SK-N-SH (cell line): ENCODE measurements around the gene SASH1. TPM values are rescaled to one million over a fixed set of nuclear protein-coding genes. Genes with fewer than 3 reads are reported as not detected.

Source experiments
- CTCF ChIA-PET: fragments of 300-600, 350-600 bp; formaldehyde crosslinking; extraction: SDS; loops from one replicate; lab custom pipeline; 2021; lab: Yijun Ruan, JAX
- POLR2A ChIA-PET: fragments of 350-600 bp; sonication (Branson Sonifier 250); formaldehyde crosslinking; extraction: SDS; loops from one replicate; lab custom pipeline; 2020; ENCODE audit warnings: antibody characterized with exemption, inconsistent platforms; lab: Yijun Ruan, JAX
- DNase-seq: peaks from one replicate; pipeline ENCODE4 v3.0.0; 2012
- H2AFZ ChIP-seq: fragments of 200-600 bp; sonication (generic); 2 replicates; pipeline ENCODE4 v1.8.1; 2016; ENCODE audit warnings: antibody characterized with exemption, mild to moderate bottlenecking, low read depth
- H3F3A ChIP-seq: fragments of 200-600 bp; sonication (generic); replicated peaks from 2 replicates; pipeline ENCODE3; 2016; ENCODE audit warnings: antibody characterized with exemption, mild to moderate bottlenecking; ENCODE audit not compliant: insufficient read depth
- H3K27ac ChIP-seq, 2 experiments: fragments of 200-500 bp in 1 of 2; fragments of 200-600 bp in 1 of 2; sonication (Bioruptor generic) in 1 of 2; sonication (generic), shearing (Covaris generic) in 1 of 2; 2 replicates each; pipeline versions ENCODE4 v1.5.1 to v1.6.1; 2014 to 2016; ENCODE audit warnings: low read depth in 2 of 2, inconsistent platforms in 1 of 2, low read length in 1 of 2, mild to moderate bottlenecking in 1 of 2, mixed read lengths in 1 of 2
- H3K27me3 ChIP-seq: fragments of 200-600 bp; sonication (generic), shearing (Covaris generic); 2 replicates; pipeline ENCODE4 v1.6.1; 2016; ENCODE audit warnings: mixed run types; ENCODE audit not compliant: insufficient read depth
- H3K36me3 ChIP-seq, 2 experiments: fragments of 200-500 bp in 1 of 2; fragments of 200-600 bp in 1 of 2; sonication (Bioruptor generic) in 1 of 2; sonication (generic) in 1 of 2; replicated peaks in 1 of 2; 2 replicates each; pipeline versions ENCODE3 to v1.5.1; 2014 to 2016; ENCODE audit warnings: low read length in 1 of 2, mild to moderate bottlenecking in 1 of 2; ENCODE audit not compliant: insufficient read depth in 2 of 2, control insufficient read depth in 1 of 2
- H3K4me1 ChIP-seq, 2 experiments: fragments of 200-500 bp in 1 of 2; fragments of 200-600 bp in 1 of 2; sonication (Bioruptor generic) in 1 of 2; sonication (generic), shearing (Covaris generic) in 1 of 2; 2 replicates each; pipeline versions ENCODE4 v1.5.1 to v1.6.1; 2014 to 2016; ENCODE audit warnings: low read depth in 1 of 2, low read length in 1 of 2, mixed run types in 1 of 2; ENCODE audit not compliant: insufficient read depth in 2 of 2, control insufficient read depth in 1 of 2
- H3K4me2 ChIP-seq: fragments of 200-600 bp; sonication (generic), shearing (Covaris generic); 2 replicates; pipeline ENCODE4 v1.6.1; 2017; ENCODE audit warnings: mixed run types
- H3K4me3 ChIP-seq, 2 experiments: fragments of 200-500 bp in 1 of 2; fragments of 200-600 bp in 1 of 2; sonication (Bioruptor generic) in 1 of 2; sonication (generic), shearing (Covaris generic) in 1 of 2; 2 replicates each; pipeline versions ENCODE4 v1.5.1 to v1.8.1; 2014 to 2016; ENCODE audit warnings: low read depth in 2 of 2, inconsistent platforms in 1 of 2, low read length in 1 of 2, mild to moderate bottlenecking in 1 of 2, mixed read lengths in 1 of 2, moderate library complexity in 1 of 2
- H3K79me2 ChIP-seq: fragments of 200-600 bp; sonication (generic); 2 replicates; pipeline ENCODE4 v1.8.1; 2017; ENCODE audit warnings: mild to moderate bottlenecking; ENCODE audit not compliant: insufficient read depth
- H3K9ac ChIP-seq: fragments of 200-600 bp; sonication (generic); 2 replicates; pipeline ENCODE4 v1.6.1; 2017; ENCODE audit warnings: mixed run types
- H3K9me2 ChIP-seq: fragments of 200-600 bp; sonication (generic); 2 replicates; pipeline ENCODE4 v1.6.1; 2017; ENCODE audit warnings: mixed run types
- H3K9me3 ChIP-seq: fragments of 200-600 bp; sonication (generic); 2 replicates; pipeline ENCODE4 v1.6.1; 2017; ENCODE audit warnings: mixed run types, mild to moderate bottlenecking, moderate library complexity
- H4K20me1 ChIP-seq: fragments of 200-600 bp; sonication (generic); 2 replicates; pipeline ENCODE4 v1.6.1; 2017; ENCODE audit warnings: mild to moderate bottlenecking, mixed run types; ENCODE audit not compliant: insufficient read depth
- CHD2 ChIP-seq: fragments of 150-350 bp; IDR thresholded peaks from 2 replicates; pipeline ENCODE4 v1.6.1; 2018; ENCODE audit warnings: low read length; ENCODE audit not compliant: partially characterized antibody
- EZH2phosphoT487 ChIP-seq: fragments of 200-600 bp; sonication (generic); IDR thresholded peaks from 2 replicates; pipeline ENCODE4 v1.6.1; 2017; ENCODE audit warnings: low read depth, mixed run types, mild to moderate bottlenecking, antibody characterized with exemption, moderate library complexity, borderline replicate concordance
- FOSL2 ChIP-seq: IDR thresholded peaks from 2 replicates; pipeline ENCODE4 v1.4.0; 2012; ENCODE audit warnings: low read depth, mild to moderate bottlenecking, moderate library complexity, borderline replicate concordance
- FOXM1 ChIP-seq: IDR thresholded peaks from 2 replicates; pipeline ENCODE4 v1.4.0; 2012; ENCODE audit warnings: low read depth, mild to moderate bottlenecking
- GATA2 ChIP-seq: sonication (generic); formaldehyde crosslinking; IDR thresholded peaks from 2 replicates; pipeline ENCODE4 v1.5.0; 2020; ENCODE audit warnings: mild to moderate bottlenecking, missing genetic modification reagents
- JUND ChIP-seq: IDR thresholded peaks from 2 replicates; pipeline ENCODE4 v1.4.0; 2012
- NFIC ChIP-seq: IDR thresholded peaks from 2 replicates; pipeline ENCODE4 v1.4.0; 2012; ENCODE audit warnings: borderline replicate concordance
- NRF1 ChIP-seq: IDR thresholded peaks from 2 replicates; pipeline ENCODE4 v1.6.1; 2012; ENCODE audit warnings: low read depth, mild to moderate bottlenecking, low read length
- PBX3 ChIP-seq: IDR thresholded peaks from 2 replicates; pipeline ENCODE4; 2012
- RAD21 ChIP-seq: IDR thresholded peaks from 2 replicates; pipeline ENCODE4 v1.6.1; 2012; ENCODE audit warnings: mild to moderate bottlenecking, low read length
- RCOR1 ChIP-seq: fragments of 150-350 bp; IDR thresholded peaks from 2 replicates; pipeline ENCODE4 v1.6.1; 2017; ENCODE audit warnings: antibody characterized with exemption, low read length
- RFX5 ChIP-seq: IDR thresholded peaks from 2 replicates; pipeline ENCODE4 v1.6.1; 2012; ENCODE audit warnings: mild to moderate bottlenecking, improper control_type of control experiment, low read length
- SIN3A ChIP-seq: IDR thresholded peaks from 2 replicates; pipeline ENCODE4 v1.6.1; 2012; ENCODE audit warnings: low read depth, mild to moderate bottlenecking, low read length, moderate library complexity, borderline replicate concordance
- SMC3 ChIP-seq: IDR thresholded peaks from 2 replicates; pipeline ENCODE4 v1.6.1; 2012; ENCODE audit warnings: low read depth, low read length, improper control_type of control experiment
- USF1 ChIP-seq: IDR thresholded peaks from 2 replicates; pipeline ENCODE4 v1.4.0; 2012; ENCODE audit warnings: low read depth, borderline replicate concordance
- WGBS: methylation state at CpG from one replicate; pipeline ENCODE4 v1.1.6; 2017; ENCODE audit warnings: low lambda C conversion rate; 5-methylcytosine and 5-hydroxymethylcytosine counted together
- polyA plus RNA-seq, 3 experiments: library from polyadenylated mRNA; depleted of rRNA; stranded (reverse); fragments of >200 nt; gene quantifications; 2 replicates each; pipeline ENCODE4 v1.2.3, GENCODE V29; 2012
- TF ChIP-seq, protein P1 (sequence below): IDR thresholded peaks from 2 replicates; pipeline ENCODE4 v1.4.0; 2012; ENCODE audit warnings: low read depth
- TF ChIP-seq, protein P2 (sequence below): fragments of 200-600 bp; sonication (generic); IDR thresholded peaks from 2 replicates; pipeline ENCODE4 v1.6.1; 2017; ENCODE audit warnings: antibody characterized with exemption, mild to moderate bottlenecking, moderate library complexity

SASH1 gene
- polyA plus RNA-seq, 1 of the 3 experiments (the other 2 are of a cell fraction) = 19.8 TPM

GRCh38 chr6:148557796-148558321, 215.2 kb downstream of the SASH1 start:
- Histone ChIP-seq H4K20me1 (no peaks in the 10 kb centered on the region), H3K4me1 (peaks cover 0 to 5% of the 10 kb centered on the region in 2 experiments; a peak in 1 of 4 replicates), H3K79me2 (no peaks in the 10 kb centered on the region), H3K9me2 (no peaks in the 10 kb centered on the region), H3F3A (no peaks in the 10 kb centered on the region), H3K27me3 (no peaks in the 10 kb centered on the region), H3K36me3 (peaks cover 0 to 7% of the 10 kb centered on the region in 2 experiments), H3K27ac (no peak overlapping the region), H3K9me3 (no peaks in the 10 kb centered on the region), H3K4me2 (no peak overlapping the region), H3K9ac (no peak overlapping the region), H3K4me3 (no peak overlapping the region), H2AFZ (no peak overlapping the region)
- ChIA-PET POLR2A (no interaction called here), CTCF (interaction anchor here (1.2 kb wide), 1 partner anchor 50 kb away, joined by 3 read pairs; no protein-coding TSS in a partner anchor)
- no peak for DNase-seq
- WGBS = 41% methylated on average over 7 of the region's 7 CpGs
- TF ChIP-seq SMC3 (no peak), EZH2phosphoT487 (no peak), FOSL2 (no peak), GATA2 (CRISPR knock-in tag) (no peak)

DNA sequence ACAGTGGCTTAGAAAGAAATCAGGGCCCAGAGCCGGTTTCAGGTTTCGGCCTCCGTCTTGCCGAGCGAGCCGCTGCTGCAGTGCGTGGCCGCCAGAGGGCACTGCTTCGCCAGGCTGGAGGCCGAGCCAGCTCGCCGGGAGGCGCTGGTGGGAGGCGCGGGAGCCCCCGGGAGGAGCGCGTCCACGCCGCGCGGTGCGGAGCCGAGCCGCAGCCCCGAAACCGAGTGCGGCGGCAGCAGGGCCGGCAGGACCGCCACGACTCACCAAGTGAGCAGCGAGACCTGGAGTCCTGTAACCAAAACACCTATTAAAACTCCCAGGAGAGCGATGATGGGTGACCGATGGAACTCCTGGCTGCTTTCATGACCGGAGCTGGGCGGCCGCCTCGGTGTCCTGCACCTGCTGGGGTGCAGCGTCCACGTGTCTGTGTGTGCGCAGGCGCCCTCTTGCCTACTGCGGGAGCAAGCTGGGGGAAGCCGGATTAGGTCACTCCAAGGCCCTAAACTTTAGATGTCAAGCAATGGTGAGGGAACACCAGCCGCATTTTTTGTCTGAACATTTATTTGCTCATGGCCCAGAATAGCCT, 217.3 kb downstream of the SASH1 start:
- H3K27me3 ChIP-seq = no peaks in the 10 kb centered on the region
- H3K9me2 ChIP-seq = no peaks in the 10 kb centered on the region
- H3K27ac ChIP-seq = no peak overlapping the region
- peak overlapping the region; percentile 85 for H3K4me2 ChIP-seq
- TF ChIP-seq RAD21 (peak; percentile 72), RFX5 (no peak), NRF1 (no peak), CHD2 (no peak), USF1 (no peak), SMC3 (peak; percentile 77), PBX3 (no peak), FOXM1 (no peak), RCOR1 (no peak), SIN3A (no peak), JUND (no peak), NFIC (no peak)
- TF ChIP-seq, protein P1, sequence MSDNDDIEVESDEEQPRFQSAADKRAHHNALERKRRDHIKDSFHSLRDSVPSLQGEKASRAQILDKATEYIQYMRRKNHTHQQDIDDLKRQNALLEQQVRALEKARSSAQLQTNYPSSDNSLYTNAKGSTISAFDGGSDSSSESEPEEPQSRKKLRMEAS = peak; percentile 46; the same call in 1 of the 2 replicates
- TF ChIP-seq, protein P2, sequence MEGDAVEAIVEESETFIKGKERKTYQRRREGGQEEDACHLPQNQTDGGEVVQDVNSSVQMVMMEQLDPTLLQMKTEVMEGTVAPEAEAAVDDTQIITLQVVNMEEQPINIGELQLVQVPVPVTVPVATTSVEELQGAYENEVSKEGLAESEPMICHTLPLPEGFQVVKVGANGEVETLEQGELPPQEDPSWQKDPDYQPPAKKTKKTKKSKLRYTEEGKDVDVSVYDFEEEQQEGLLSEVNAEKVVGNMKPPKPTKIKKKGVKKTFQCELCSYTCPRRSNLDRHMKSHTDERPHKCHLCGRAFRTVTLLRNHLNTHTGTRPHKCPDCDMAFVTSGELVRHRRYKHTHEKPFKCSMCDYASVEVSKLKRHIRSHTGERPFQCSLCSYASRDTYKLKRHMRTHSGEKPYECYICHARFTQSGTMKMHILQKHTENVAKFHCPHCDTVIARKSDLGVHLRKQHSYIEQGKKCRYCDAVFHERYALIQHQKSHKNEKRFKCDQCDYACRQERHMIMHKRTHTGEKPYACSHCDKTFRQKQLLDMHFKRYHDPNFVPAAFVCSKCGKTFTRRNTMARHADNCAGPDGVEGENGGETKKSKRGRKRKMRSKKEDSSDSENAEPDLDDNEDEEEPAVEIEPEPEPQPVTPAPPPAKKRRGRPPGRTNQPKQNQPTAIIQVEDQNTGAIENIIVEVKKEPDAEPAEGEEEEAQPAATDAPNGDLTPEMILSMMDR = peak; percentile 90
- H3K9me3 ChIP-seq = no peaks in the 10 kb centered on the region
- no peaks in the 10 kb centered on the region for H3K79me2 ChIP-seq
- H4K20me1 ChIP-seq = no peaks in the 10 kb centered on the region
- H3K9ac ChIP-seq = no peak overlapping the region
- CTCF ChIA-PET = interaction anchor here (0.6 to 2.1 kb wide), 27 partner anchors 8 to 1518 kb away, joined by 3 to 15 read pairs (median 3); no protein-coding TSS in a partner anchor
- DNase-seq = peak; percentile 84
- H3K4me3 ChIP-seq = peak overlapping the region; percentile 47 to 59
- H3K4me1 ChIP-seq = peaks cover 0 to 5% of the 10 kb centered on the region in 2 experiments; a peak in 1 of 4 replicates
- H3K36me3 ChIP-seq = no peaks in the 10 kb centered on the region
- peak overlapping the region; percentile 79; the same call in 1 of the 2 replicates for H2AFZ ChIP-seq
- WGBS = 3% methylated on average over 19 of the region's 46 CpGs
- POLR2A ChIA-PET = no interaction called here
- H3F3A ChIP-seq = no peaks in the 10 kb centered on the region
